ENCODE results near the gene PRKCB.

PRKCB gene
- 144 to 161 reads per million in 2 donors for total RNA-seq

DNA sequence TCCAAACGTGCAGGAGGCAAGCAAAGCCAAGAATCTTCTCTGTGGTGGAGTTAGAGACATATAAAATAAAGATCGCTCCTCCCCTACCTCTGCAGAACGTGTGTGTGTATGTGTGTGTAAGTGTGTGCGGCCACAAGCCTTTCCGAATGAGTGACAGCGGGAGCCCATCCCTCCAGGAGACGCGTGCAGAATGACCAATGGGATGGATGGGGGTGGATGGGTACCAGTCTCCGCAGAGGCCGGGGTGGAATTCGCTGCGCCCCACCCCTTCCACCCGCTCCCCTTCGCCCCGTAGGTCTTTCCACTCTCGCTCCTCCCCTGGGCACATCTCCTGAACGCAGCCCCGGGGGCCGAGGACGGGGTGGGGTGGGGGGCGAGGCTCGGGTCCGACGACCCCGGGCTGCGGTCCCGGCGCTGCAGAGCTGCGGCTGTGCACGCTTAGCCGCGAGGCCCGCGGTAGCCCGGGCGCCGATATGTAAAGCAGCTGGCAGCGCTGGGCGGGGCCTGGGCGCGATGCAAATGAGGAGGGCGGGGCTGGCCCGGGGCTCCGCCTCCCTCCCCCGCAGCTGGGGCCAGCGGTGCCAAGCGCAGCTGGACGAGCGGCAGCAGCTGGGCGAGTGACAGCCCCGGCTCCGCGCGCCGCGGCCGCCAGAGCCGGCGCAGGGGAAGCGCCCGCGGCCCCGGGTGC is at the start of gene PRKCB:
TSS of gene PRKCB (plus strand) at position 594 of the 688 bp plus-strand sequence.
- DNase-seq, result peak; percentile 84 to 87 (median 85)

DNA sequence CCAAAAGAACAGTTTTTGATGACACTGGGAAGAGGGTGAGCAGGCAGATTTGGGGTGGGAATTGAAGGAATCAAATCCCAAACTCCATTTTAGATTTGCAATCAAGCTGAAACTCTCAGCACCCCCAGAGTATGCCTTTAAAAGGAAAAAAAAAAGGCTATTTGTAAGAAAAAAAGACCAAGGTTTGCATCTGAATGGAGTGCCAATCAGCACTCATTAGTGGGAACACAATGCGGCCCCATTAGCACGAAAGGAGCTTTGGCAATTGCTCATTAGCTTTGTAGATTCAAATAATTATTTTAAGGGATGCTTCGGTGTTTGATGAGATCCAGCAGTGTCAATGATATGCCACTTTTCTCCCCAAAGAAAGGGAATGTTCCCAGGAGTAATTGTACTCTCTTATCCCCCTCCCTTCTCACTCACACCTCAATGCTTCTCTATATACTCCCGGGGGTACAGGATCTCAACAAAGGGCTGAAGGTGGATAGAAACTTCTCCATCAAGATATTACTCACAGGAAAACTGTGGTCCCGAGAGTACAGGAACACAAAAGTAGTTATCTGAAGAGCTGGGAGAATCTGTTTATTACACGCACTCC is 48.7 kb upstream of the PRKCB start:
- DNase-seq, result no peak

DNA sequence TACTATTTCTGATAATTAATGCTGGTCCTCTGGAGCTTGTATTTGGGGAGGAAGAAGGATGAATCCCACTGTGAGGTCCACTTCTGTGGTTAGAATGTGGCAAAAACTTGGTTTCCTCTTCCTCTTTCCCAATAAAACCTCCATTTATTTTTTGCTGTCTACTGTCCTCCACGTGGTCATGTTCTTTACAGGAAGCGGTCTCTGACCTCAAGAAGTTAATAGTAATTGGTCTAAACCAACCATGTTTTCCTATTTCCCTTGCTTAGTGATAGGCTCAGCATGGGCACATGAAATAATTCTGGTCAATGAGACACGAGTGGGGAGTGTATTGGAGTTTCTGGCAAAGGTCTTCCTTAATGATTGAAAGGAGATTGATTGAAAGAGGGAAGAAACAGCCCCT is 47.1 kb upstream of the PRKCB start:
- DNase-seq, result no peak

DNA sequence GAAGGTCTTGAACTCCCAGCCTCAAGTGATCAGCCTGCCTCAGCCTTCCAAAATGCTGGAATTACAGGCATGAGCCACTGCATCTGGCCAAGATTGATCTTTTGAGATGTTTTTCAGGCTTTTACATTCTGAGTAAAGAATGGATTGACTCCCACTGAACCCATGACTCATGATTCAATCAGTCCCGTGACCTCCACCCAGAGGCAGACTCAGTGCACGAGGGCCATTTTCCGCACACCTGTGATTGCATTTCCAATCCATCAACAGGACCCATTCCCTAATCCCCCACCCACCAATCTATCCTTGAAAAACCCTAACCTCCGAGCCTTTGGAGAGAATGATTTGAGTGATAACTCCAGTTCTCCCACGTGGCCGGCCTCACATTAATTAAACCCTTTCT is 40.4 kb upstream of the PRKCB start:
- no peak for DNase-seq

DNA sequence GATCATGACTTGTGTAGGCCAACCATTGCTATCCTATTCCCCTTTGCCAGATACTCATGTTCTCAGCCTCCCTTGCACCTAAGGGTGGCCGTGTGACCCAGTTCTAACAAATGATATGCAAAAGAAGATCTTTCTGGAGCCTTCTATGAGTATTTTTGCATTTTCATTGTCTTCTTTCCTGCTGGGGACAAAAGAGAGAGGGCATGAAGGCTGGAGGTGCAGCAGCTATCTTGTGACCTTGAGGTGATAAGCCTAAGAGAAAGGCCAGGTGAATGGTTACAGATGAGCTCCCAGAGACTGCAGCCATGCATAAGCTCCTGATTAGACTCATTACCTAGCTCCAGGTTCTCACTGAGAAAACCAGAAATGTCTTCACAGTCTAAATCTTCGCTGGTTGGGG is 38.8 kb upstream of the PRKCB start:
- DNase-seq, result no peak

DNA sequence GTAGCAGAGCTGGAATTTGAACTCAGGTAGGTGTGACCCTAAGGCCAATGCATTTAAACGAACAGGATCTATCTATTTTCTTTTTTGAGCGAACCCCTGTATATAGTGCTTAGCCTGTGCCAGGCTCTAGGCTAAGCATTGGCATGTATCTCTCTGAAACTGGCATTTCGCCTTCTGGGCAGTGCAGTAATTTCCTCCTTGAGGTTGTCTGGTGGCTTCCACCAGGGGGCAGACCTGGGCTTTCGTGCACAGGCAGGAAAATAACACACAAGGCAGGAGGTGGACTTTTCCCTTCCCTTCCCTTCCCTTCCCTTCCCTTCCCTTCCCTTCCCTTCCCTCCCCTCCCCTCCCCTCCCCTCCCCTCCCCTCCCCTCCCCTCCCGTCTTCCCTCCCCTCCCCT is 34.4 kb upstream of the PRKCB start:
- peak; percentile 48 to 71 (median 63) for DNase-seq

DNA sequence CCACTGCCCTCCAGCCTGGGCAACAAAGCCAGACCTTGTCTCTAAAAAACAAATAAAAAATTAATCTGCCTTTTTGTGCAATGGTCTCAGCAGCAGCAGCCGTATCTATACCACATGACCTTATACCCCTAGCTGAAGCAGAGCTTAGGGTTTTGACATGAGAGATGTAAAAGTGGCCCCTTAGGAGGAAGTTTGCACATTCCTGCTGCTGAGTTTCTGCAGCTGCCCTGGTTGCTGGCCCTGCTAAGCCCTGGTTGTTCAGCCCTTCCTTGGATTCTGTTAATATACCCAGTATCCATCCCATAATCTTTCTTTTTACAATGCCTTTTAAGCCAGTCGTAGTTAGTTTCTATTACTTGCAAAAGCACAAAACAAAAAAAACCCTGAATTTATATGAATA is 33.0 kb upstream of the PRKCB start:
- DNase-seq, result no peak

DNA sequence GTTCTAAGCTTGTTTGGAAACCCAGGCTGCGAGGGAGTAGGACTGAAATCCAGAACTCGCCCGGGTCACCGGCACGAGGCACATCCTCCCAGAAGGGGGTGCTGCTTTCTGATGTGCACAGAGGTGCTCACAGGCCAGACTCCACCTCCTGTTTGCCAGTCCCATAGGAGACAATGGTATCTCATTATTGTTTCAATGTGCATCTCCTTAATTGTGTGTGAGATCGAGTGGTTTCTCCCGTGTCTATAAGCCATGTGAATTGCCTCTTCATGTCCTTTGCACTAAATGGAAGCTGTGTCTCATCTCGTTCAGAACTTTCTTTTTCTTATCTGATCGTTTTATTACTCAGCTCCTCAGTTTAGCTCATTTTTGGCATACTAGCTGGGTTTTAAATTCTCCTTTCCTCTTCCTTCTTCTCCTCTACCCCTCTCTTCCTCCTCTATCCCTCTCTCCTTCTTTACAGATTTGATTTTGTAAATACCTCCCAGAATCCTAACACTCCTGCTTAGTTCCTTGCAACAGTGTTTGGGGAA is 32.1 kb upstream of the PRKCB start:
- DNase-seq, result peak; percentile 17 to 70 (median 41)

DNA sequence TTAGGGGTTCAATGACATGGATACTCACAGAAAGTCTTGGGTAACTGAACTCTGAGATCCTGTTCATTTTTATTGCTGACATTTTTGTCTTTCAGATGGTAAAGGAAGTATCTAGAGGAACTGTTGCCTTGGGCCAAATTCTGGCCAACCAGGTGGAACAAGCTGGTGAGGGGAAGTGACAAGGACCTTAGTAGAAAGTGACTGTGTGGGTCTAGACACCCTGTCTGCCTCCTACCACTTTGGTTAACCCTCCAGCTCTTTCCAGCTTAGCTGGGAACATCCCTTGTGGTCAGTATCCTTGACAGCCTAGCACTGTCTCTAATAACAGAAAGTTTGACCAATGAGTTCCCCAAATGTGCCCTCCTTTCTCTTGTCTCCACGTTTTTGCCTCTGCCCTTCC is 28.8 kb upstream of the PRKCB start:
- DNase-seq, result no peak

DNA sequence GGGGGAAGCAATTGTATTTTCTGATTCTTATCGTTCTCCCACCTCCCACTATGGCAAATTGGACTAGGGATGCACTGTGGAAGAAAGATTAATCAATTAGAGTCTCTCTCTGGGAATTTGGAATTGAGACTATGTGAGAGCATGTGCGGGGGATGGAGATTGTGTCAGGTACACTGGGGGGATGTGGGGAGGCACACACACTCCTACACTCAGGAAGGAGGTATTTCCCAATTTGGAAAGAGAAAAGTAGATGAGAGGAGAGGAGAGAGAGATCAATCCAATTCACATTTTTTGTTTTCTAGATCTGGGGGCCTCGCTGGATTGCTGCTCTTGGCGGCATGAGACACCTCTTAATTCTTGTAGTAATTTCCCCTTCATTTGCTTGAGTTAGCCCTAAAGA is 14.3 kb upstream of the PRKCB start:
- DNase-seq, result no peak

DNA sequence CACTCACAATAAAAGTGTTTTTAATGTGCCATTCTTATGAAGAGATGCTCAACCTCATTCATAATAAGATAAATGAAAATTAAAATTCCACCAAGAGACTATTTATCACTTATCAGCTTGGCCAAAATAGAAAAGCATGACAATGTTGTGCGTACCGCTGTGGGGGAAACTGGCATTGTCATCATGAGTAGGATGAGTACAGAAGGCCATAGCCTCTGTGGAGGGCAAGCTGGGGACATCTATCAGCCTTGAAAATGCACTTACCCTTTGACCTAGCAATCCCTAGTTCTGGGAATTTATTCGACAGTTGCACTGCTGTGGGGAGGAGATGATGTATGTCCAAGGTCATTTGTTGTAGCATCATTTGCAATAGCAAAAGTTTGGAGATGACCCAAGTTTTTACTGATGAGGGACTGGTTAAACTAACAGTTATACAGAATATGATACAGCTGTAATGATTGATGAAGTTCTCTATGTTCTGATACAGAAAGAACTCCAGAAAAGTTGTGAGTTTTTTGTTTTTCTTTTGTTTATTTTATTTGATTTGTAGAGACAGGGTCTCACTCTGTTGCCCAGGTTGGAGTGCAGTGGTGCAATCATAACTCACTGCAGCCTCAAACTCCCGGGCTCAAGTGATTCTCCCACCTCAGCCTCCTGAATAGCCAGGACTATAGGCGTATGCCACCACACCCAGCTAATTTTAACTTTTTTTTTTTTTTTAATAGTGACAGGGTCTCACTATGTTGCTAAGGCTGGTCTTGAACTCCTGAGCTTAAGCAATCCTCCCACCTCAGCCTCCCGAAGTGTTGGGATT is 13.7 kb upstream of the PRKCB start:
- DNase-seq, result no peak

DNA sequence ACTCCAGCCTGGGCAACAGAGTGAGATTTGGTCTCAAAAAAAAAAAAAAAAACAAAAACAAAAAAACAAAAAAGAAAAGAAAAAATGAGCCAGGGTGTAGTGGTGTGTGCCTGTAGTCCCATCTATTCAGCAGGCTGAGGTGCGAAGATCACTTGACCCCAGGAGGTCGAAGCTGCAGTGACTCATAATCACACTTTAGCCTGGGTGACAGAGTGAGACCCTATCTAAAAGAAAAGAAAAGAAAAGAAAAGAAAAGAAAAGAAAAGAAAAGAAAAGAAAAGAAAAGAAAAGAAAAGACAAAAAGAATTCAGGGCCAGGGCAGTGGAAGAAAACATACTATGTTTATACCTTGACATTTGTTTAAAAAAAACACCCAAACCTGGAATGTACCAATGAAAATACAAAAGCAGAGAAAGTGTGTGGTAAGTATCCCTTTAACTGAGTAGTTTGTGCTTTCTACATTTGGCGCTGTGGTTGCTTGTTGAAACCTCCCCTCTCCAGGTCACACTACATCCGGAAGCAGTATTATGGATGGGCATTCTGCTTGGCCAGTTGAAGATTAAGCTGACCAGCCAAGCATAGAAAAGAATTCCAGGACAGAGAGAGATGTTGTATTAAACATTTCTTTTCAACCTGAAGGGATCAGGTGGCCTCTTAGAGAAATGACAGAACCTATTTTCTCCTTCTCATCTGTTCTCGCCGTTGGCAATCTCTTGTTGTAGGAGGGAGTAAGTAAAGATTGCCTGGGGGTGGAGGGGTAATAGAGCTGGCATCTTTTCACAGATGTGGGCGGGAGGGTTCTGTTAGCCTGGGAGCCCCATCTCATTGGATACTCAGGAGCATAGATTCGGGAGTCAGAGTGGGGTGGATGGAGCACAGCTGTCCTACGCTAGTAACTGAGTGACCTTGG is 12.1 kb upstream of the PRKCB start:
- no peak for DNase-seq

DNA sequence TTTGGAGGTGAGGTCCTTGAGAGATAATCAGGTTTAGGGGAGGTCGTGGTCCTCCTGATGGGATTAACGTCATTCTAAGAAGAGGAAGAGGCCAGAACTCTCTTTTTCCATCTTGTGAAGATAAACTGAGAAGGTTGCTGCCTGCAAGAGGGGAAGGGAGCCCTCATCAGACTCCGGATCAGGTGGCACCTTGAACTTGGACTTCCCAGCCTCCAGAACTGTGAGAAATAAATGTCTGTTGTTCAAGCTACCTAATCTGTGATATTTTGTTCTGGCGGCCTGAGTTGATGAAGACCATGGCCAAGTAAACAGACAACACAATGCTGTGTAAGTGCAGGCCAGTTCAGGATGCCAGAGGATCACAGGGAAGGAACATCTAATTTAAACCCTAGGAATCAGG is 10.9 kb upstream of the PRKCB start:
- DNase-seq, result no peak

DNA sequence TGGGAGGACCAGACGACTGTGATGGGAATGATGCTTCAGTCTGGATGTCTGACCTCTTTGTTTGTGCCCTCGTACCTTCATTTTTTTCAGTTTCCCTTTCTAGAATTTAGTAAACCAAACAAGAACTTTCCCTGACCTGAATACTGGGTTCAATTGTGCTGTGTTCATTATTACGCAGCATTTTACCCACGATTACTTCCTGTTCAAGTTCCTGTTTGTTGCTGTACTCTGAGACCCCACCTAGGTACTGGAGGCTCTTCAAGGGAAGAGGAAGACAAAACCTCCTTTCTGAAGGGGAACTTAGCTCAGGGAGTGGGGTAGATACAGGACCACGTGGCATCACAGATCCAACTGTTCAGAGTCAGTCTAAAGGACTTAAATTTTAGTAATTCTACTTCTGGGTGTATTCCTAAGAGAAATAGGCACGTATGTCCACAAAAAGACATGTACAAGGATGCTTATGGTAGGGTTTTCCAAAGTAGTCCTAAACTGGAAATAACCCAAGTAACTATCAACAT is 9.2 kb upstream of the PRKCB start:
- peak in 2 of 5 experiments; percentile 64 to 85 for DNase-seq

DNA sequence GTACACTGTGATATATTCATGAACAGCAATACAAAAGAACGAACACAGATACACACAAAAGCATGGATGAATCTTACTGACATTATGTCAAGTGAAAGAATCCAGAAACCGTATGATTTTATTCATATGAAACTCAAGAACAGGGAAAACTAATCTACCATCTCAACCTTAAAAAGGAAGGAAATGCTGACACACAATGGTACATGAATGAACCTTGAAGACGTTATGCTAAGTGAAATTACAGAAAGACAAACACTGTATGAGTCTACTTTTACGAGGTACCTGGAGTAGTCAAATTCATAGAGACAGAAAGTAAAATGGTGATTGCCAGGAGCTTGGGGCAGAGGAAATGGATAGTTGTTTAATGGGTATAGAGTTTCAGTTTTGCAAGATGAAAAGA is 8.7 kb upstream of the PRKCB start:
- DNase-seq, result peak in 1 of 5 experiments; percentile 78

DNA sequence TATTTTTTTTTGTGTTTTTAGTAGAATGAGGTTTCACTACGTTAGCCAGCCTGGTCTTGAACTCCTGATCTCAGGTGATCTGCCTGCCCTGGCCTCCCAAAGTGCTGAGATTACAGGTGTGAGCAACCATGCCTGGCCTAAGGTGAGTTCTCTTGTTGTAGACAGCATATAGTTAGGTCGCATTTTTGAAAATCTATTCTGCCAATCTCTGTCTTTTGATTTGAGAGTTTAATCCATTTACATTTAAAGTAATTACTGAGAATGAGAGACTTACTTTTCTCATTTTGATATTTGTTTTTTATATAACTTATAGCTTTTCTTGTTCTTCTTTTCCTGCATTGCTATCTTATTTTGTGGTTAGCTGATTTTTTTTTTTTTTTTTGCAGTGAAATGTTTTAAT is 6.3 kb upstream of the PRKCB start:
- DNase-seq, result no peak

DNA sequence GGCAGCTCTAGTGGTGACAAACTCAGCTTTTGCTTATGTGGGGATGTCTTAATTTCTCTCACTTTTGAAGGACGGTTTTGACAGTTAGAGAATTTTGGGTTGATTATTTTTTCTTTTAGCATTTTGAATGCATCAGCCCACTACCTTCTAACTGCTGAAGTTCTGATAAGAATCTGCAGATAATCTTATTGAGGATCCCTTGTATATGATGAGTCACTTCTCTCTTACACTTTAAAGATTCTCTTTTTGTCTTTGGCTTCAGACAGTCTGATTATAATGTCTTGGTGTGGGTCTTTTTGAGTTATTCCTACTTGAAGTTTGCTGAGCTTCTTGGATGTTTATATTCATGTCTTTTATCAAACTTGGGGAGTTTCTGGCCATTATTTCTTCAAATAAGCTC is 5.5 kb upstream of the PRKCB start:
- DNase-seq, result no peak

DNA sequence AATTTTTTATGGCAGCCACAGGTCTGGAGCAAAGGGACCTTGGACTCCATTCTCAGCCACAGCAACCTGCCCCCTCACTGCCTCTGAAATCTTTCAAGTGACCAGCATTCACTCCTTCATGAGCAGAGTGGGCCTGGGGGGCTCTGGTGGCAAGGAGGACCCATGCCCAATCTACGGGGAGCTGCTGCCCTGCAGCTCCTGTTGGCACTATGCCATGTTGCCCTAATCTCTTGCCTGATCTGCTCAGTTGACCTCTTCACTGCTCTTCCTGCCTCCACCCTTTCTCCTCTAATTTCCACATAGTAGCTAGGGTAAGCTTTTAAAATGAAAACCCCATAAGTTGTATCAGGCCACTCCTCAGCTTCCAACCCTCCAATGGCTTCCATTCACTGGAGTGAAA is 2.9 kb upstream of the PRKCB start:
- DNase-seq, result no peak

DNA sequence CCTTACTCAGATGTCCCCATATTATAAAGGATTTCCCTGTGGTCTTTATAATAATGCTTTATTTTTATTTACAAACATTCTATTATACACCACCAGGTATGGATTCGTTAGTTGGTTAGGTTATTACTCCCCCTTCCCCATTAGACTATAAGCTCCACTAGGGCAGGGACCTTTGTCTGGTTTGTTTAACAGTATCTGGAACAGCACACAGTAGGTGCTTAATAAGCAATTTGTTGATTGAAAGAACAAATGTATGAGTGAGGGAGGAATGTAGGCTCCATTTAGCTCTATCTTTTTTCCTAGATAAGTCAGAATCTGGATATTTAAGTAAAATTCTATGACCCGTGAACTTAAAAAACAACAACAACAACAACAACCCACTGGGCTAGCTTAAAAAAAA is 2.3 kb upstream of the PRKCB start:
- no peak for DNase-seq

DNA sequence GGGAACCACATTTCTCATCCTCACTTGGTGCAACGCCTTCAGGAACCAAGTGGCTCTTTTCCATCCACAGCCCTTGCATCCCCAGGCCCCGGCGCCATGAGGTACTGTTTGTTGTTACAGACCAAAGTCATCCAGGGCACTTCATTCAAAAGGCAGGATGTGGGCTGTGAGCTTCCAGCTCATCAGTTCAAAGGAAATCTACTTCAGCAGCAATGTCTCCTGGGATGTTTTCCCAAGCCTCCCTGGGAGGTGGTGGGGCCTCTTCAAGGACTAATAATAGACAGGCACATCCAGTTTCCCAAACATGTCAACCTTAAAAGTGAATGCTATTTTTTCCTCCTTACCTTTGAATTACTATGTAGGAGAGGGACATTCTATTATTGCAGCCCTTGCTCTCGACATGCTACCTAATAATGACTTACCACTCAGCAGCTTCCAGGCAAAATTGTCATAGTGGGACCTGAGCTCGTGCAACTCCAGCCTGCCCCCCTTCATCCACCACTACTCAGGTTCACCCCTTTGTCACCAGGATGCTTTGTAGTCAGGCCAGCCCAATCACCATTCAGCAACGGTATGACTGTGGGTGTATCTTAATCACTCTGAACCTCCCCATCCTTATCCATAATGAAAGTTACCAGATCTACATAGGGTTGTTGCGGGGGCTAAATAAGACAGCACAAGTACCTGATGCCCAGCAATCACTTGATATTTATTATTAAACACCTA is 1.7 kb upstream of the PRKCB start:
- no peak for DNase-seq

DNA sequence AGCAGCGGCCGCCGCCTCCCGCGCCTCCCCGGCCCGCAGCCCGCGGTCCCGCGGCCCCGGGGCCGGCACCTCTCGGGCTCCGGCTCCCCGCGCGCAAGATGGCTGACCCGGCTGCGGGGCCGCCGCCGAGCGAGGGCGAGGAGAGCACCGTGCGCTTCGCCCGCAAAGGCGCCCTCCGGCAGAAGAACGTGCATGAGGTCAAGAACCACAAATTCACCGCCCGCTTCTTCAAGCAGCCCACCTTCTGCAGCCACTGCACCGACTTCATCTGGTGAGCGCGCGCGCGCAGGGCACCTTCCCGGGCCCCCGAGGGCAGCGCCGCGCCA is 258 bp downstream of the PRKCB start:
- DNase-seq, result no peak

All from T-helper 2 cell (primary cell).